ENCODE data around the gene ANGEL2.

- no peak for TF ChIP-seq ZNF274 (IDR thresholded peaks at IDR 0.05; ENCODE audit: low read depth, low read length)
- no peak for TF ChIP-seq YY1 (IDR thresholded peaks at IDR 0.05; ENCODE audit: insufficient read depth, insufficient read length)
- no peak for TF ChIP-seq SUZ12 (IDR thresholded peaks at IDR 0.05; ENCODE audit: extremely low read depth, insufficient read depth, insufficient read length)
Measured at GRCh38 chr1:212959266-212960220, 56.1 kb downstream of the ANGEL2 start.
